OCI-LY1 (cell line): Measurements from ENCODE around the gene STS.
A peak's percentile ranks its signal among the peaks of the same experiment; 100 is the strongest.

Experiments
- CTCF ChIP-seq: fragments of 200-600 bp; sonication (generic), shearing (Covaris generic); IDR thresholded peaks from 2 replicates; pipeline ENCODE4 v1.5.1; 2017; ENCODE audit warnings: mild to moderate bottlenecking, antibody characterized with exemption, low read length, moderate library complexity, mixed read lengths
- EZH2 ChIP-seq: fragments of 200-600 bp; sonication (generic), shearing (Covaris generic); IDR thresholded peaks from 2 replicates; pipeline ENCODE4 v1.8.0; 2017; ENCODE audit warnings: borderline replicate concordance, mixed run types, mild to moderate bottlenecking, antibody characterized with exemption, low read length, moderate library complexity, mixed read lengths

GRCh38 chrX:7164174-7164573, 16.7 kb downstream of the STS start:
- peak; percentile 32; the same call in 1 of the 2 replicates for TF ChIP-seq CTCF
- TF ChIP-seq EZH2, result no peak
